Kidney glomerular epithelial cell (primary cell): ENCODE results near the gene FBXO9.

Experiments
- DNase-seq: peaks from one replicate; lab custom pipeline; 2025; lab: John Stamatoyannopoulos, UW

Gene FBXO9

GRCh38 chr6:53136000-53136609, 70.9 kb downstream of the FBXO9 start:
- DNase-seq: no peak

GRCh38 chr6:53139841-53140413, 74.7 kb downstream of the FBXO9 start:
- no peak for DNase-seq

GRCh38 chr6:53142810-53143209, 77.6 kb downstream of the FBXO9 start:
- no peak for DNase-seq

GRCh38 chr6:53143710-53144109, 78.5 kb downstream of the FBXO9 start:
- DNase-seq: no peak

GRCh38 chr6:53144802-53145201, 79.6 kb downstream of the FBXO9 start:
- no peak for DNase-seq

GRCh38 chr6:53148684-53149083, 83.5 kb downstream of the FBXO9 start, which contains the start of gene GCM1:
Gene GCM1, minus strand, starts transcription at chr6:53148841. Its CDS starts 3,209 bp downstream, at chr6:53145632.
- DNase-seq: no peak
